B cell (primary cell): ENCODE data around the gene SLC19A2.

ENCODE experiments used
- CTCF ChIP-seq: fragments of 200-600 bp; IDR thresholded peaks from one replicate; pipeline ENCODE4 v1.8.0; 2022; ENCODE audit warnings: antibody characterized with exemption, mild to moderate bottlenecking
- EZH2 ChIP-seq: IDR thresholded peaks from 2 replicates; pipeline ENCODE4 v1.6.1; 2012; ENCODE audit warnings: borderline replicate concordance, low read depth, mild to moderate bottlenecking, moderate library complexity, low read length; ENCODE audit not compliant: insufficient read depth, poor library complexity, severe bottlenecking

DNA sequence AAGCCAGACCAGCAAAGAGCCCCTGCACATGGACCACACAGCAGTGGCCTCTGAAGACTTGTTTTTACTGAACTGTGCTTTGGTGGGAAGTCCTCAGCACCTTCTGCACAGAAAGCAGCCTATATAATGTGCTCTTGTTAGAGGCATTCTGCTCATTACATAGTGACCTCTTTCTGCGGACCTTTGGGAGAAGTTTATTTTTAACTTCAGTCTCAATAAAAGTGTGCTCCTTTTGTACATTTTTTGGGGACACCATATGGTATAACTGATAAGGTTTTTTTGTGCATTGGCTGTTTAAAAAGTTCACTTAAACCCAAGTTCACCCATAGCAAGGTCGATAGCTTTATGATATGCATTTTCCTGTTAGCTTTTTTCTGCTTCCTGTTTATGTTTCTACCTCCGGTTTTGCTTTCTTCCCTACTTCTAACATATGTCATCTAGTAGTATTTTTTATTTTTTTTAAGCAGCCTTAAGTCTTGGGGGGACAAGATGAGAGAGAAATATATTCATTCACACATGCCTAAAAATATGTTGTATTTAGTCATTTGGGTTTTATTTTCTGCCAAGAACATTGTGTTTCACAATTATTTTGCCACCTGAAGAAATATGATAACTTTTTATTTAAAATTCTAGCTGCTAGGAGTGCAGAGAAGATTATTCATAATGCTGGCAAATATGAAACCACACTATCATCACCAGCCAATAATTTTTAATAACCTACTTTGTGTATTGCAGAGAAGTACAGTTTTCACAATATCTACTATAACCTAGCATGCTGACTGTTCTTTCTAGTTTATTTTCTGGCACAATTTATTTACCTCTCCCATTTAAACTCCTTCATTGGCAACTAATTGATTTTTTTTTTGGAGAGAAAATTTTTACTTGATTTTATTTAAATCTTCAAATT, 22.9 kb upstream of the SLC19A2 start:
- TF ChIP-seq EZH2 (no peak), CTCF (no peak)
